HG03060 (cell line): ENCODE results near the gene HSPB3.
A peak's percentile ranks its signal among the peaks of the same experiment; 100 is the strongest.
"Not testable (repeated sequence)": the region's sequence is repeated elsewhere in the genome, so short reads cannot be mapped to it uniquely, and the experiment has no call there.

Experiments used
- ATAC-seq: cut with Tn5 transposase; IDR thresholded peaks from one replicate; pipeline ENCODE4 v1.9.1; 2021; ENCODE audit warnings: low read depth, moderate number of reproducible peaks; ENCODE audit not compliant: unreplicated experiment

HSPB3 gene

GRCh38 chr5:54454602-54455001 lies 897 bp upstream of the HSPB3 start:
- ATAC-seq, result no peak

GRCh38 chr5:54457094-54457862 lies 1.8 kb downstream of the HSPB3 start:
- no peak for ATAC-seq

GRCh38 chr5:54458221-54458620 lies 2.7 kb downstream of the HSPB3 start:
- no peak for ATAC-seq

GRCh38 chr5:54460181-54460919 lies 4.9 kb downstream of the HSPB3 start:
- no peak for ATAC-seq

GRCh38 chr5:54462281-54462680 lies 6.8 kb downstream of the HSPB3 start:
- no peak for ATAC-seq

- no peak for ATAC-seq
Observed at GRCh38 chr5:54463713-54464112, 8.2 kb downstream of the HSPB3 start.

- peak; percentile 83 for ATAC-seq
Observed at GRCh38 chr5:54469622-54470021, 14.1 kb downstream of the HSPB3 start.

GRCh38 chr5:54470128-54470527 lies 14.6 kb downstream of the HSPB3 start:
- ATAC-seq, result no peak

- ATAC-seq, result no peak
Observed at GRCh38 chr5:54470677-54471076, 15.2 kb downstream of the HSPB3 start.

GRCh38 chr5:54471398-54471797 lies 15.9 kb downstream of the HSPB3 start:
- ATAC-seq, result no peak

- no peak for ATAC-seq
Observed at GRCh38 chr5:54476682-54477081, 21.2 kb downstream of the HSPB3 start.

GRCh38 chr5:54477941-54478478 lies 22.5 kb downstream of the HSPB3 start:
- no peak for ATAC-seq

- ATAC-seq, result no peak
Observed at GRCh38 chr5:54480296-54480695, 24.8 kb downstream of the HSPB3 start.

GRCh38 chr5:54484219-54484894 lies 28.9 kb downstream of the HSPB3 start:
- ATAC-seq, result no peak

GRCh38 chr5:54485659-54486058 lies 30.2 kb downstream of the HSPB3 start:
- ATAC-seq, result not testable (repeated sequence)

GRCh38 chr5:54489648-54489979 lies 34.1 kb downstream of the HSPB3 start:
- ATAC-seq, result not testable (repeated sequence)

GRCh38 chr5:54491326-54491725 lies 35.8 kb downstream of the HSPB3 start:
- ATAC-seq, result no peak

GRCh38 chr5:54492178-54492577 lies 36.7 kb downstream of the HSPB3 start:
- ATAC-seq, result no peak

- no peak for ATAC-seq
Observed at GRCh38 chr5:54495027-54495426, 39.5 kb downstream of the HSPB3 start.
